Naive thymus-derived CD4-positive, alpha-beta T cell (primary cell): ENCODE data around the gene SP7. TPM values are rescaled to one million over a fixed set of nuclear protein-coding genes. Genes with fewer than 3 reads are reported as not detected.
A peak's percentile ranks its signal among the peaks of the same experiment; 100 is the strongest.

Source experiments
- ATAC-seq: fragments of 150-1000 bp; cut with Tn5 transposase; 2 replicates; pipeline ENCODE4 v1.10.0; 2021; ENCODE audit warnings: mild to moderate bottlenecking, moderate library complexity
- CTCF ChIA-PET: fragments of 350-600 bp; sonication (Branson Sonifier 250); formaldehyde crosslinking; loops from one replicate; lab custom pipeline; 2021; ENCODE audit warnings: antibody characterized with exemption; lab: Charles Lee
- POLR2A ChIA-PET: fragments of 350-600 bp; sonication (Branson Sonifier 250); formaldehyde crosslinking; loops from one replicate; lab custom pipeline; 2021; ENCODE audit warnings: antibody characterized with exemption, inconsistent platforms; lab: Charles Lee
- DNase-seq, 9 donors: peaks; one replicate each; pipeline versions ENCODE4 v3.0.0 to v3.0.0-alpha.2; 2020 to 2022; ENCODE audit warnings: mixed read lengths in 1 of 9
- H3K27ac ChIP-seq: one replicate; pipeline ENCODE4 v1.7.0; 2013; ENCODE audit warnings: mild to moderate bottlenecking, low read depth, low read length, moderate library complexity
- H3K27me3 ChIP-seq, 2 donors: one replicate each; pipeline ENCODE4 v1.7.0; 2013; ENCODE audit warnings: low read length in 2 of 2, mild to moderate bottlenecking in 2 of 2, moderate library complexity in 2 of 2; ENCODE audit not compliant: control insufficient read depth in 2 of 2, insufficient read depth in 2 of 2
- H3K36me3 ChIP-seq, 3 experiments: 1 replicate in 2 of 3; 2 replicates in 1 of 3; pipeline ENCODE4 v1.7.0; 2013; ENCODE audit warnings: low read length in 3 of 3, mild to moderate bottlenecking in 3 of 3, moderate library complexity in 1 of 3; ENCODE audit not compliant: insufficient read depth in 3 of 3, control insufficient read depth in 2 of 3
- H3K4me1 ChIP-seq, 2 donors: one replicate each; pipeline ENCODE4 v1.7.0; 2013; ENCODE audit warnings: low read length in 2 of 2, mild to moderate bottlenecking in 2 of 2, moderate library complexity in 1 of 2; ENCODE audit not compliant: control insufficient read depth in 2 of 2, insufficient read depth in 2 of 2
- H3K4me3 ChIP-seq: 2 replicates; pipeline ENCODE4 v1.7.0; 2013; ENCODE audit warnings: mild to moderate bottlenecking, low read length
- H3K9me3 ChIP-seq, 3 experiments: 1 replicate in 2 of 3; 2 replicates in 1 of 3; pipeline ENCODE4 v1.7.0; 2013; ENCODE audit warnings: low read length in 3 of 3; ENCODE audit not compliant: control insufficient read depth in 2 of 3
- H3K27ac Mint-ChIP-seq, 9 donors: one replicate each; pipeline ENCODE4 v1.8.0; 2020 to 2022; ENCODE audit warnings: mixed read lengths in 9 of 9, mild to moderate bottlenecking in 8 of 9, moderate library complexity in 5 of 9, inconsistent platforms in 2 of 9
- H3K27me3 Mint-ChIP-seq, 5 donors: one replicate each; pipeline ENCODE4 v1.8.0; 2021 to 2022; ENCODE audit warnings: mixed read lengths in 5 of 5, mild to moderate bottlenecking in 1 of 5
- H3K36me3 Mint-ChIP-seq, 5 donors: one replicate each; pipeline ENCODE4 v1.8.0; 2020 to 2022; ENCODE audit warnings: mixed read lengths in 5 of 5, mild to moderate bottlenecking in 3 of 5, inconsistent platforms in 1 of 5
- H3K4me1 Mint-ChIP-seq, 7 donors: one replicate each; pipeline ENCODE4 v1.8.0; 2020 to 2022; ENCODE audit warnings: mixed read lengths in 7 of 7, mild to moderate bottlenecking in 3 of 7, inconsistent platforms in 1 of 7
- H3K4me3 Mint-ChIP-seq, 10 donors: one replicate each; pipeline ENCODE4 v1.8.0; 2020 to 2022; ENCODE audit warnings: mild to moderate bottlenecking in 10 of 10, mixed read lengths in 10 of 10, moderate library complexity in 6 of 10, inconsistent platforms in 2 of 10
- H3K9me3 Mint-ChIP-seq, 11 donors: one replicate each; pipeline ENCODE4 v1.8.0; 2020 to 2022; ENCODE audit warnings: mixed read lengths in 11 of 11, mild to moderate bottlenecking in 4 of 11, inconsistent platforms in 1 of 11, moderate library complexity in 1 of 11
- intact Hi-C, 2 donors: fragments of 100-400 bp; cut with micrococcal nuclease; formaldehyde crosslinking; loops; one replicate each; pipeline ENCODE4 v1.15.1; 2023
- polyA plus RNA-seq, 2 donors: library from polyadenylated mRNA; unstranded; fragments of 300-500 nt; fragmentation: Illumina TruSeq; gene quantifications; one replicate each; pipeline ENCODE4 v1.2.3, GENCODE V29; 2021
- total RNA-seq, 6 experiments: library from RNA in 5 of 6; stranded (reverse) in 5 of 6; gene quantifications; 1 replicate in 5 of 6; 2 replicates in 1 of 6; pipeline ENCODE4 v1.2.3 and lab custom pipeline; 2021 to 2026

The SP7 gene
- total and polyA plus RNA-seq, 7 experiments from 2014 or later = 0.13 to 0.18 TPM; not detected in 5

- Histone ChIP-seq H3K9me3 (no peaks in the 10 kb centered on the region), H3K27me3 (no peaks in the 10 kb centered on the region), H3K4me3 (peak overlapping the region; percentile 23), H3K27ac (peak overlapping the region; percentile 57), H3K4me1 (peaks cover 0 to 10% of the 10 kb centered on the region in 2 donors), H3K36me3 (no peaks in the 10 kb centered on the region)
- Mint-ChIP-seq H3K4me1 (peaks cover 11 to 25% (median 17%) of the 10 kb centered on the region in 7 donors), H3K27me3 (peaks cover 0 to 16% (median 0%) of the 10 kb centered on the region in 5 donors), H3K27ac (peak overlapping the region; percentile 5 to 91 (median 81)), H3K4me3 (peak overlapping the region; percentile 74 to 93 (median 83)), H3K36me3 (no peaks in the 10 kb centered on the region), H3K9me3 (no peaks in the 10 kb centered on the region)
- CTCF ChIA-PET = interaction anchor here (0.6 to 3.0 kb wide), 22 partner anchors 11 to 274 kb away, joined by 3 to 90 read pairs (median 4); partner anchors contain the start of genes AAAS, IGFBP6, MYG1 and ZNF740
- ATAC-seq (no peak), DNase-seq (no peak)
- POLR2A ChIA-PET = interaction anchor here (0.6 to 3.1 kb wide), 9 partner anchors 13 to 185 kb away, joined by 3 to 52 read pairs (median 5); partner anchors contain the start of gene AAAS
- intact Hi-C loops = loop anchor here (2.0 kb wide), 2 partner anchors 46 to 76 kb away; partner anchors contain the start of gene MYG1 (in 1 of the 2)
These were observed 8.3 kb upstream of the SP7 start for GRCh38 chr12:53344487-53344823.

GRCh38 chr12:53343969-53344368, 7.8 kb upstream of the SP7 start:
- CTCF ChIA-PET = interaction anchor here (0.6 to 3.0 kb wide), 6 partner anchors 11 to 164 kb away, joined by 3 to 90 read pairs (median 4); partner anchors contain the start of genes AAAS and ZNF740
- ATAC-seq (peak; percentile 59), DNase-seq (peak in 3 of 9 donors; percentile 29 to 67 (median 53))
- POLR2A ChIA-PET = interaction anchor here (1.5 to 3.1 kb wide), 3 partner anchors 13 to 77 kb away, joined by 4 to 52 read pairs (median 5); no protein-coding TSS in a partner anchor
- Mint-ChIP-seq H3K27me3 (peaks cover 0 to 16% (median 0%) of the 10 kb centered on the region in 5 donors), H3K4me3 (peak overlapping the region; percentile 74 to 93 (median 83)), H3K36me3 (no peaks in the 10 kb centered on the region), H3K4me1 (peaks cover 11 to 25% (median 17%) of the 10 kb centered on the region in 7 donors), H3K27ac (peak overlapping the region; percentile 5 to 91 (median 81)), H3K9me3 (no peaks in the 10 kb centered on the region)
- Histone ChIP-seq H3K9me3 (no peaks in the 10 kb centered on the region), H3K4me1 (peaks cover 0 to 10% of the 10 kb centered on the region in 2 donors), H3K27ac (peak overlapping the region; percentile 57), H3K36me3 (no peaks in the 10 kb centered on the region), H3K27me3 (no peaks in the 10 kb centered on the region), H3K4me3 (peak overlapping the region; percentile 23)
- intact Hi-C loops = loop anchor here (2.0 kb wide), 2 partner anchors 45 to 77 kb away; partner anchors contain the start of gene MYG1 (in 1 of the 2)

- peaks cover 11 to 25% (median 17%) of the 10 kb centered on the region in 7 donors for H3K4me1 Mint-ChIP-seq
- Histone ChIP-seq H3K27ac (no peak overlapping the region), H3K36me3 (no peaks in the 10 kb centered on the region), H3K4me1 (peaks cover 0 to 10% of the 10 kb centered on the region in 2 donors), H3K9me3 (no peaks in the 10 kb centered on the region), H3K4me3 (no peak overlapping the region), H3K27me3 (peaks cover 0 to 3% of the 10 kb centered on the region in 2 donors)
- no peak for ATAC-seq
- peaks cover 1 to 17% (median 3%) of the 10 kb centered on the region in 5 donors for H3K27me3 Mint-ChIP-seq
- H3K27ac Mint-ChIP-seq = peak overlapping the region in 6 of 9 donors; percentile 5 to 91 (median 23)
- peak overlapping the region; percentile 18 to 93 (median 59) for H3K4me3 Mint-ChIP-seq
- no peak for DNase-seq
- POLR2A ChIA-PET = interaction anchor here (0.5 to 3.1 kb wide), 4 partner anchors 9 to 32 kb away, joined by 3 to 52 read pairs (median 3); no protein-coding TSS in a partner anchor
- no peaks in the 10 kb centered on the region for H3K9me3 Mint-ChIP-seq
- H3K36me3 Mint-ChIP-seq = no peaks in the 10 kb centered on the region
- CTCF ChIA-PET = interaction anchor here (0.6 to 2.5 kb wide), 3 partner anchors 76 to 818 kb away, joined by 3 to 9 read pairs (median 3); no protein-coding TSS in a partner anchor
- intact Hi-C loops = no loop called here
These were observed 7.3 kb upstream of the SP7 start for GRCh38 chr12:53343449-53343848.

GRCh38 chr12:53340398-53340797, 4.2 kb upstream of the SP7 start:
- ChIA-PET POLR2A (no interaction called here), CTCF (interaction anchor here (0.8 to 1.4 kb wide), 2 partner anchors 12 to 81 kb away, joined by 3 to 4 read pairs; no protein-coding TSS in a partner anchor)
- Mint-ChIP-seq H3K27me3 (peaks cover 25 to 44% (median 27%) of the 10 kb centered on the region in 5 donors), H3K27ac (no peak overlapping the region), H3K4me3 (no peak overlapping the region), H3K4me1 (peaks cover 17 to 32% (median 26%) of the 10 kb centered on the region in 7 donors), H3K9me3 (no peaks in the 10 kb centered on the region), H3K36me3 (peaks cover 0 to 8% (median 0%) of the 10 kb centered on the region in 5 donors)
- Histone ChIP-seq H3K9me3 (no peaks in the 10 kb centered on the region), H3K27ac (no peak overlapping the region), H3K36me3 (no peaks in the 10 kb centered on the region), H3K4me3 (no peak overlapping the region), H3K27me3 (peaks cover 5 to 8% of the 10 kb centered on the region in 2 donors), H3K4me1 (peaks cover 0 to 10% of the 10 kb centered on the region in 2 donors)
- intact Hi-C loops = no loop called here
- no peak for ATAC-seq
- DNase-seq = no peak

- Histone ChIP-seq H3K27me3 (peaks cover 5 to 8% of the 10 kb centered on the region in 2 donors), H3K27ac (no peak overlapping the region), H3K4me1 (peaks cover 0 to 5% of the 10 kb centered on the region in 2 donors), H3K9me3 (no peaks in the 10 kb centered on the region), H3K36me3 (no peaks in the 10 kb centered on the region), H3K4me3 (no peak overlapping the region)
- H3K4me3 Mint-ChIP-seq = no peak overlapping the region
- peaks cover 26 to 56% (median 33%) of the 10 kb centered on the region in 5 donors for H3K27me3 Mint-ChIP-seq
- H3K27ac Mint-ChIP-seq = no peak overlapping the region
- DNase-seq (no peak), ATAC-seq (no peak)
- H3K4me1 Mint-ChIP-seq = peaks cover 9 to 22% (median 16%) of the 10 kb centered on the region in 7 donors
- H3K9me3 Mint-ChIP-seq = no peaks in the 10 kb centered on the region
- intact Hi-C loops = no loop called here
- CTCF ChIA-PET = interaction anchor here (0.6 to 0.7 kb wide), 3 partner anchors 17 to 338 kb away, joined by 3 to 5 read pairs (median 3); no protein-coding TSS in a partner anchor
- peaks cover 0 to 8% (median 0%) of the 10 kb centered on the region in 5 donors for H3K36me3 Mint-ChIP-seq
- POLR2A ChIA-PET = no interaction called here
These were observed 2.8 kb upstream of the SP7 start for GRCh38 chr12:53338916-53339315.

- Mint-ChIP-seq H3K27me3 (peaks cover 26 to 61% (median 34%) of the 10 kb centered on the region in 5 donors), H3K4me1 (peaks cover 5 to 15% (median 8%) of the 10 kb centered on the region in 7 donors), H3K9me3 (no peaks in the 10 kb centered on the region), H3K36me3 (peaks cover 0 to 8% (median 0%) of the 10 kb centered on the region in 5 donors), H3K4me3 (peak overlapping the region in 2 of 10 donors; percentile 0 to 24), H3K27ac (peak overlapping the region in 3 of 9 donors; percentile 9 to 21 (median 16))
- CTCF ChIA-PET = no interaction called here
- Histone ChIP-seq H3K27ac (no peak overlapping the region), H3K9me3 (no peaks in the 10 kb centered on the region), H3K4me1 (no peaks in the 10 kb centered on the region), H3K36me3 (no peaks in the 10 kb centered on the region), H3K27me3 (peaks cover 5 to 8% of the 10 kb centered on the region in 2 donors), H3K4me3 (no peak overlapping the region)
- ATAC-seq (no peak), DNase-seq (no peak)
- POLR2A ChIA-PET = no interaction called here
- intact Hi-C loops = no loop called here
These were observed 1.9 kb upstream of the SP7 start for GRCh38 chr12:53338017-53338416.
